ENCODE measurements around the gene RBM42.
"Not testable (repeated sequence)": the region's sequence is repeated elsewhere in the genome, so short reads cannot be mapped to it uniquely, and the experiment has no call there.

Gene RBM42, protein sequence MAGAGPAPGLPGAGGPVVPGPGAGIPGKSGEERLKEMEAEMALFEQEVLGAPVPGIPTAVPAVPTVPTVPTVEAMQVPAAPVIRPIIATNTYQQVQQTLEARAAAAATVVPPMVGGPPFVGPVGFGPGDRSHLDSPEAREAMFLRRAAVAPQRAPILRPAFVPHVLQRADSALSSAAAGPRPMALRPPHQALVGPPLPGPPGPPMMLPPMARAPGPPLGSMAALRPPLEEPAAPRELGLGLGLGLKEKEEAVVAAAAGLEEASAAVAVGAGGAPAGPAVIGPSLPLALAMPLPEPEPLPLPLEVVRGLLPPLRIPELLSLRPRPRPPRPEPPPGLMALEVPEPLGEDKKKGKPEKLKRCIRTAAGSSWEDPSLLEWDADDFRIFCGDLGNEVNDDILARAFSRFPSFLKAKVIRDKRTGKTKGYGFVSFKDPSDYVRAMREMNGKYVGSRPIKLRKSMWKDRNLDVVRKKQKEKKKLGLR

DNA sequence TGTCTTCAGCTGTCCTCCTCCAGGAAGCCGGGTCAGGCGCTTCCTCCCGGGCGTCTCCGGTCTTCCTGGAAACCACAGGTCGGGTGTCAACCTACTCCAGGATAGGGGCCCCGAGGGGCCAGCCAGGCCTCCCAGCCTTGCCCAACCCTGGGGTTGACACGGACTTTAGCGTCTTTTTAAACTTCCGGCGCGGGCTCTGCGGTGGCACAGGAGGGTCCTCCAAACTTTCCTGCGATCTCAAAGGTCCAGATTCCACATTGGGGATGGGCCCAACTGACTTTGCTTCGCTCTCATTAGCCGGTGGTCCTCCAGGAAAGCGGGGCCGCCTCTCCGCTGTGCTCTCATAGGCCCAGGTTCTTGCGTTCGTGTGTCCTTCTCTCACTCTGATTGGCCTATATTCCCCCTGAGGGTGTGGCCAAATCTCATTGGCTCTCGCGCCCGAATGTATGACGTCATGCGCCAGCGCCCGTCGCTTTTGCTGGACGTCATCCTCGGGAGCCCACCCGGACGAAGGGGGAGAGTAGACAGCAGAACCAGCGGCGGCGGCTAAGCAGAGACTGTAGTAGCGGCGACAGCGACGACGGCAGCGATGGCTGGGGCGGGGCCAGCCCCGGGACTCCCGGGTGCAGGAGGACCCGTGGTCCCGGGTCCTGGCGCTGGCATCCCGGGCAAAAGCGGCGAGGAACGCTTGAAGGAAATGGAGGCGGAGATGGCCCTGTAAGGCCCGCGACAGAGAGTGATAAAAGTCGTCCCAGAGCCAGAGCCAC is at the start of gene RBM42:
Gene RBM42, plus strand, starts transcription at position 472 of the 767 bp plus-strand sequence. Its CDS starts 118 bp downstream, at position 590.
- peak; percentile 100 for DNase-seq

DNA sequence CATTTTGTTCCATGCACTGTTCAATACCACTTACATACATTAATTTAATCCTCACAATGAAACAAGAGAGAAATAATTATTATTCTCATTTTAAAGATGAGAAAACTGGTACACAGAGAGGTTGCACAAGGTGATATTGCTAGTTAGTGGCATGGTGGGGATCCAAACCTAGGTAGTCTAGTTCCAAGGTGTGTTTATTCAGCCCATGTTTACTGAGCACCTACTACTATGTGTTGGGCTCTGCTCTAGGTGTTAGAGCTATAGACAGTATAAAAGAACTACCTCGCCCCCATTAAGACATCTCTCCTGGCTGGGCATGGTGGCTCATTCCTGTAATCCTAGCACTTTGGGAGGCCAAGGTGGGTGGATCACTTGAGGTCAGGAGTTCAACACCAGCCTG is 46.1 kb upstream of the RBM42 start:
- DNase-seq: no peak

DNA sequence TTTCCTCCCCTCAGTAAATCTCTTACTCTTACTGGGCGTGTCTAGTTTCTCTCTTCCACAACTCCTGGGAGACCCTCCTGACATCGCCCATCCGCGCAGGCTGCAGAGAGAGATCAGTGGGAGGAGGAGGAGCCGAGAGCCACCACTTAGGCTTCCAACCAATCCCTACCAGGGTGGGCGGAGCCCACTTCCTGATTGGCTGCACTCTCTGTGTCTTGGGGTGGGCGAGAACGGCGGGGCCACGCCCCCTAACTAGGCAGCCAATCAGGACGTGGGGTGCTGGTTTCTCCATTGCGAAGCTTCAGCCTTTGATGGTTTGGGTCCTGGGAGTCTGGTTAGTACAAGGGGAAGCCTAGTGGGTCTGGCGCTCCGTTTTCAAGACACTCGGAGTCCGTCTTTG is 43.0 kb upstream of the RBM42 start, which contains the start of gene PMIS2:
Gene PMIS2, plus strand, starts transcription at position 326 of the 400 bp plus-strand sequence. CDS start 87 bp downstream, outside the sequence.
- peak; percentile 14 for DNase-seq

DNA sequence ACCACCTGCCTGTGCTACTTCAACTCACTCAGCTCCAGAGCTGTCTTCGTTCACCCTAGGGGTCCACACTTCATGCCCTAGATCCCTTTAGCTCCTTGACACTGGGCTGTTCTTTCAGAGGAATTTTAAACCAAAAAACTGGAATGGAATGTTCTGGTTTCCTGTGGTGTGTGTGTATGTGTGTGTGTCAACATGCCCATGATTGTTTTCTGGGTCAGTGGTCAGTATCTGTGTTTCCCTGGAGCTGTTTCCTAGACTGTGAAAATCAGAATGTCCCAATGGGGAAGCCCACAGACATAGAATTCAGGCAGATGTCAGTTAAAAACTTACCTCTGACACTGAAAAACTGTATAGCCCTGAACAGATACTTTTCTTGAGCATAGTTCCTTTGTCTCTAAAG is 41.5 kb upstream of the RBM42 start:
- DNase-seq: peak; percentile 70

DNA sequence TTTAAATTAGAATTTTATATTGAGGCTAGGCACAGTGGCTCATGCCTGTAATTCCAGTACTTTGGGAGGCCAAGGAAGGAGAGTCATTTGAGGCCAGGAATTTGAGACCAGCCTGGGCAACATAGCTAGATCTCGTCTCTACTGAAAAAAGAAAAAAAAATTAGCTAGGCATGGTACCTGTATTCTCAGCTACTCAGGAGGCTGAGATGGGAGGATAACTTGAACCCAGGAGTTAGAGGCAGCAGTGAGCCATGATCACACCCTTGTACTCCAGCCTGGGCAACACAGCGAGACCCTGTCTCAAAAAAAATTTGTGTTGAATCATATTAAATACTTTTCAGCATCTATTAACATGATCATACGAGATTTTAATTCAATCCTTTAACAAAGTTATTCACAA is 38.0 kb upstream of the RBM42 start:
- no peak for DNase-seq

DNA sequence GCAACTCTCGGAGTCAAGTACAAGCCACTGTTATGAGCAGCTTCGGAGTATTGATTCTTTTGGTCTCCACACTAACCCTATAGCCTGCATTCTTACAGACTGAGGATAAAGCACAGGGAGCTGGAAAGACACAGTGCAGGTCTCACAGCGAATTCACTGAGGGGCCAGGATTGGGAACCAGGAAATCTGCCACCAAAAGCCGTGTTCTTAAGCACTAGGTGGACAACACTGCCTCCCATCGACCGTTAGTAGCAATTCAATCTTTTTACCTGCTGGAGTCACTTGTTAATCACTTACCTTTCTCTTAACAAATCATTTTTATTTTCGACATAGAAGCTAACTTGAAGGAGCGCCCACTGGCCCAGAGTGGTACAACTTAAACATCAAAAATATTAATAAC is 36.6 kb upstream of the RBM42 start:
- peak; percentile 67 for DNase-seq

DNA sequence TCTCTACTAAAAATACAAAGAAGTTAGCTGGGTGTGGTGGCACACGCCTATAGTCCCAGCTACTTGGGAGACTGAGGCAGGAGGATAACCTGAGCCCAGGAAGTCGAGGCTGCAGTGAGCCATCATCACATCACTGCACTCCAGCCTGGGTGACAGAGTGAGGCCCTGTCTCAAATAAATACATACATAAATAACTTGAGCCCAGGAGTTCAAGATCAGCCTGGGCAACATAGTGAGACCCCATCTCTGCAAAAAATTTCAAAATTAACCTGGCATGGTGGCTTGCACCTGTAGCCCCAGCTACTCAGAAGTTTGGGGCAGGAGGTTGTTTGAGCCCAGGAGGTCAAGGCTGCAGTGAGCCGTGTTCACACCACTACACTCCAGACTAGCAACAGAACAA is 33.8 kb upstream of the RBM42 start:
- not testable (repeated sequence) for DNase-seq

DNA sequence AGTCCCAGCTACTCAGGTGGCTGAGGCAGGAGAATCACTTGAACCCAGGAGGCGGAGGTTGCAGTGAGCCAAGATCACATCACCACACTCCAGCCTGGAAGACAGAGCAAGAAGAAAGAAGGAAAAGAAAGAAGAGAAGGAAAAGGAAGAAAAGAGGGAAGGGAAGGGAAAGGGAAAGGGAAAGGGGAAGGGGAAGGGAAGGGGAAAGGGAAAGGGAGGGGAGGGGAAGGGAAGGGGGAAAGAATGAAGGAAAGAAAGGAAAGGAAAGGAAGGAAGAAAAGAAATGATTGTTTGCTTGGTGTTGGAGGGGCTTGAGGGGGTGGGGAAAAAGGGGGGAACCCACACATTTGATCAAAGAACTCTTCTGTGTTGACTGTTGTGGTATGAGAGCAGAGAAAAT is 32.9 kb upstream of the RBM42 start:
- no peak for DNase-seq

DNA sequence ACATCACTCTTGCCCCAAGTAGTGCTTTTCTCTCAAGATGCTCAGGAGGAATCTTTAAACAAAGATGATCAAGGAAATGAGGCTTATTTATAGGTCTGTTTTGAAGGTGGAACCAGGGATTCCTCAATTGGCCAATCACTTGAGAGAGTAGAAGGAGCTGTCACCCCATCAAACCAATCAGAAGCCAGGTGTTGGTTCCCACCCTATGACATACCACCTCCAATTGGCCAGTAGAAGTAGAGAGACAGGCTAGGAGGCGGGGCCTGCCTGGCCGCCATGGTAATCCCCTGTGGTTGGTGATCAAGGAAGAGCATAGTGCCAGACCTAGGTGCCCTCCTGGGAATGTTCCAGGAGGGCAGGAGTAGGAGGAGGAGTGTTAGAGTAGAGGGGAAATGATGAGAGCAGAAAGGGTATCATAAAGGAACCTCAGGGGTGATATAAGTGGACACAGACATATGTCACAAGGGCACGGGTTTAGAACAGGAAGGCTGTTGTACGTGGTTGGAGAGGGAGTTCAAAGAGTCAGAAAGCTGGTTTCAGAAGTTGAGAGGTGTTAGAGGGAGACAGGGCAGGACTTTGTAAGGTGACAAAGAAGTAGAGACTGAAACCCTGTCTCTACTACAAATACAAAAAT is 32.4 kb upstream of the RBM42 start:
- DNase-seq: no peak

DNA sequence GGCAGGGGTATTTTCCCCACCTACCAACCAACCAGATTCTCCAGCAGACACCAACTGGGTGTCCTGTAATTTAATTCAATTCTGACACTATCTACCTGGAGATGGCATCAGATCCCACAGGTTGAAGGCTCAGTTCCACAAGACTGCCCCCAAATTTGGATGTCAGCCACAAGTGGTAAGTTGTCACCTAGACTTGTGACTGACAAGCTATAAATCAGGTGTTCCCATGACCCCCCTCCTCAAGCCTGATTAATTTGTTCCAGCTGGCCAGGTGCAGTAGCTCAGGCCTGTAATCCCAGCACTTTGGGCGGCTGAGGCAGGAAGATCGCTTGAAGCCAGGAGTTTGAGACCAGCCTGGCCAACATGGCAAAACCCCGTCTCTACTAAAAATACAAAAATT is 26.9 kb upstream of the RBM42 start:
- DNase-seq: no peak

DNA sequence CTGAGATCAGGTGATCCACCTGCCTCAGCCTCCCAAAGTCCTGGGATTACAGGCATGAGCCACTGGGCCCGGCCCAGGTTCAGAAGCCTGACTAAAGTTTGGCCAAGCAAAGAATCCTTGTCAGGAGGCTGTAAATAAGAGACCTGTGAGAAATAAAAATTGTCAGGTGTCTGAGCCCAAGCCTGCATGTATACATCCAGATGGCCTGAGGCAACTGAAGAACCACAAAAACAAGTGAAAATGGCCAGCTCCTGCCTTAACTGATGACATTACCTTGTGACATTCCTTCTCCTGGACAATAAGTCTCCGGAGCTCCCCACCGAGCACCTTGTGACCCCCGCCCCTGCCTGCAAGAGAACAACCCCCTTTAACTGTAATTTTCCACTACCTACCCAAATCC is 24.4 kb upstream of the RBM42 start:
- DNase-seq: not testable (repeated sequence)

DNA sequence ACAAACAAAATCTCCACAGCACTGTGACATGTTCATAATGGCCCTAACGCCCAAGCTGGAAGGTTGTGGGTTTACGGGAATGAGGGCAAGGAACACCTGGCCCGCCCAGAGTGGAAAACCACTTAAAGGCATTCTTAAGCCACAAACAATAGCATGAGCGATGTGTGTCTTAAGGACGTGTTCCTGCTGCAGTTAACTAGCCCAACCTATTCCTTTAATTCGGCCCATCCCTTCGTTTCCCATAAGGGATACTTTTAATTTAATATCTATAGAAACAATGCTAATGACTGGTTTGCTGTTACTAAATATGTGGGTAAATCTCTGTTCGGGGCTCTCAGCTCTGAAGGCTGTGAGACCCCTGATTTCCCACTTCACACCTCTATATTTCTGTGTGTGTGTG is 21.7 kb upstream of the RBM42 start:
- DNase-seq: not testable (repeated sequence)

DNA sequence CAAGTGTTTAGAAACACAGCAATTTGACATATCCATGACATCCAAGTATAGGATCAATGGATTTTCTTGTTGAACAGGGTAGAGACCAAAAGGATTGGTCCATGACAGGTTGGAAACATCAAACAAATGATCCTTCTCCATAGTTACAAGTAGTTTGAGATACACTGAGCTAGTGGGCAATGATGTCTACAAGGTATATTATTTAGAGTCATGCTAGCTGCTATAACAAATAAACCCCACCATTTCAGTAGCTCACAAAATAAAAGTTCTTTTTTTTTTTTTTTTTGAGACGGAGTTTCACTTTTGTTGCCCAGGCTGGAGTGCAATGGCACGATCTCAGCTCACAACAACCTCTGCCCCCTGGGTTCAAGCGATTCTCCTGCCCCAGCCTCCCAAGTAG is 21.2 kb upstream of the RBM42 start:
- no peak for DNase-seq

DNA sequence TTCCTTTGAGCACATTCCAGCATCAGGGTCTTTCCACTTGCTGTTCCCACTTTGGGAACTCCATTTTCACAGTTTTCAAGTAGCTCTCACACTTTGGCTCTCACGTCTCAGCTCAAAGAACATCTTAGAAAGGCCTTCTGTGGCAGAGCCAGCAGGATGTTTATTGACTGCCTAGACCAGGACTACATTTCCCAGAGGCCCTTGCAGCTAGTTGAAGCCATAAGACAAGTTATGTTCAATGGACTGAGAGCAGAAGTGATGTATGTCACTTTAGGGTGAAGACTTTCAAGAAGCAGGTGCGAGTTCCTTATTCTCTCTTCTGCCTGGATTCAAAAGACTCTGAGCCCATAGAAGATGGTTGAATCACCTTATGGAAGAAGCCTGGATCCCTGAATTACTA is 20.6 kb upstream of the RBM42 start:
- no peak for DNase-seq

DNA sequence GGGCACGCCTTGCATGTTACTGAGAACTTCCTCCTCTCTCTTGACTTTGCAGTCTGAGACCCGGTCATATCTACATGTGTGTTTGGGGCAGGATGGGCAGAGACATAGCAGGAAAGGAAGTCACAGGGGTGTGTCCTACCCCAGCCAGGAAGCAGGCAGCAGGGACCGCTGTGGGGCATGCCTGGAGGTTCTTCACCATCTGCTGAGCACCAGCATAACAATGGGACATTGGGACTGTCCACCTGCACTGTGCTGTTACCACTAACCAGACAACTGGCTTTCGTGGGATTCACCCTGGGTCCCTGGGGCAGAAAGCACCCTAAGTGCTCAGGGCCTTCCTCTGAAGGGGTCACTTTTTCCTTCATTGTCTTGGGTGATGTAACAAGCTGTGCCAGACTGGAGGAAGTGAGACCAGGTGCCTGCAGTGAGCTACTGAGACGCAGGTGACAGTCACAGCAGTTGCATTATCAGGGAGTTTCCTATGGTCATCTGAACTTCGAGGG is 18.9 kb upstream of the RBM42 start:
- DNase-seq: no peak

DNA sequence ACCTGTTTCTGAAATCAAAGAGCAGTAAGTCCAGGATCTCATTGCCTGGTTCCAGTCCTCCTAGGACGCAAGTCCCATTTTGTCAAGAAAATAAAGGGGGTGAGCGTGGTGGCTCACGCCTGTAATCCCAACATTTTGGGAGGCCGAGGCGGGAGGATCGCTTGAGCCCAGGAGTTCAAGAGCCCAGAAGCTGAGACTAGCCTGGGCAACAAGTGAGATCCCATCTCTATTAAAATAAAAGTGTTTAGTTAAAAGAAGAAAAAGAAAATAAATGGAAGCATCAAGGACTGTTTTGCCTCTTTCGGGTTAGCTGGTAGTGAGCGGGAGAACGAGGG is 16.6 kb upstream of the RBM42 start:
- DNase-seq: no peak

DNA sequence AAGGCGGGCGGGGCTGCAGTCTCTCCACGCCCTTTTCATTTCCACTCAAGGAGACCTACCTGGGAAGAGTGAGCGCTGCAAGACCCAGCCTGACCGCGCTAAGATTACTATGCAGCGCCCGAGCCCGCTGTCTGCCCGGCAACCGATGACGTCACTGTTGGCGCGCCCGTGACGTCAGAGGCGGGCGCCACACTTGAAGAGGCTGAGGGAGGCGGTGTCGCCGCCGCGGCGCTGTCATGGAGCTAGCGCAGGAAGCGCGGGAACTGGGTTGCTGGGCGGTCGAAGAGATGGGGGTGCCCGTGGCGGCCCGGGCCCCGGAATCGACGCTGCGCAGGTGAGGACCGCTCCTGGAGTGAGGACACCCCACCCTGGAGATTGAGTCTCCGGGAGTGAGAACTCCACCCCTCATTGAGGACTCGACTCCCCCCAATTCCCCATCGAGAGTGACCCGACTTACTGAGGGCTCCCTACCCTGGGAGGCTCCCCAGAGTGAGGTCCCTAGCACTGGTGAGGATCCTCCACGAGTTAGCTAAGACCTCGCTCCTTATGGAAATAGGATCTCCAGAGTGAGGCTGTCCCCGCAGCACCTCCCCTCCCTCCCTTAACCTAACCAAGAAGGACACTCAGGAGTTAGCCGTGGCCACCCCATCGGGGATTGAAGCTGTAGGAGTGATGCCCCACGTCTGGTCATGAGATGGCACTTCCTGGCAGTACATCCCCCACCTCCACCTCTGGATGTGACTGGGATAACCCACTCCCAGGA is 16.1 kb upstream of the RBM42 start, which contains the start of gene HAUS5:
Gene HAUS5, plus strand, starts transcription at position 177 of the 763 bp plus-strand sequence. Its CDS starts 60 bp downstream, at position 237.
- DNase-seq: peak; percentile 97

DNA sequence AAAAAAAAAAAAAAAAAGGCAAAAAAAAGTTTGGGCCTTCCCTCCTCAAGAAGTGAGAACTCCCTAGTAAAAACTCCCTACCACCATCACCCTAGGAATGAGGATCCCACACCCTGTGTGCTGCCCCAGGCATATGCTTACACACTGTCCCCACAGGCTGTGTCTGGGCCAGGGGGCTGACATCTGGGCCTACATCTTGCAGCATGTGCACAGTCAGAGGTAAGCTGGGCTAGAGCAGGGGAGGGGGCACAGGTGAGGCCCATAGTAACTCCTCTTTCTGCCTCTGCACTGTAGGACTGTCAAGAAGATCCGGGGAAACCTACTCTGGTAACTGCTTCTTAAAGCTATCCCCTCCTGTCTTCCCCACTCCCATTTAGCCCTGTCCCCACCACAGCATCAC is 15.3 kb upstream of the RBM42 start:
- no peak for DNase-seq

DNA sequence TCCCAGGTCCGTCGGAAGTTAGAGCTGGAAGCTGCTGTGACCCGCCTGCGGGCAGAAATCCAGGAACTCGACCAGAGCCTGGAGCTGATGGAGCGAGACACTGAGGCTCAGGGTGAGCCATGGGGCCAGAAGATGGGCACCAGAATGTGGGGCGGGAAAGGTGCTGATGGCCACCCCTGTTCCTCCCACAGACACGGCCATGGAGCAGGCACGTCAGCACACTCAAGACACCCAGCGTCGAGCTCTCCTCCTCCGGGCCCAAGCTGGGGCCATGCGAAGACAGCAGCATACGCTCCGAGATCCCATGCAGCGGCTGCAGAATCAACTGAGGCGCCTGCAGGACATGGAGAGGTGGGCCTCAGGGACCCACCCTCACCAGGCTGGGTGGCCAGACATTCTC is 13.8 kb upstream of the RBM42 start:
- no peak for DNase-seq

DNA sequence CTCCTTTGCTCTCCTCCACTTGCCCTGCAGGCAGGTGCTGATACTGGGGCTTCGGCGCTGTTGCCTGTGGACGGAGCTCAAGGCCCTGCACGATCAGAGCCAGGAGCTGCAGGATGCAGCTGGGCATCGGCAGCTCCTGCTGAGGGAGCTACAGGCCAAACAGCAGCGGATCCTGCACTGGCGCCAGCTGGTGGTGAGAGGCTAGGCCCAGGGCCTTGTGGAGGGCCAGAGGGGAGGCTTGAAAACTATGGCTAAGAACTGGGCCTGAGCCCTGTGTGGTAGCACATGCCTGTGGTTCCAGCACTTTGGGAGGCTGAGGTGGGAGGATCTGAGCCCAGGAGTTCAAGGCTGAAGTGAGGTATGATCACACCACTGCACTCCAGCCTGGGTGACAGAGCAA is 10.0 kb upstream of the RBM42 start:
- DNase-seq: no peak

DNA sequence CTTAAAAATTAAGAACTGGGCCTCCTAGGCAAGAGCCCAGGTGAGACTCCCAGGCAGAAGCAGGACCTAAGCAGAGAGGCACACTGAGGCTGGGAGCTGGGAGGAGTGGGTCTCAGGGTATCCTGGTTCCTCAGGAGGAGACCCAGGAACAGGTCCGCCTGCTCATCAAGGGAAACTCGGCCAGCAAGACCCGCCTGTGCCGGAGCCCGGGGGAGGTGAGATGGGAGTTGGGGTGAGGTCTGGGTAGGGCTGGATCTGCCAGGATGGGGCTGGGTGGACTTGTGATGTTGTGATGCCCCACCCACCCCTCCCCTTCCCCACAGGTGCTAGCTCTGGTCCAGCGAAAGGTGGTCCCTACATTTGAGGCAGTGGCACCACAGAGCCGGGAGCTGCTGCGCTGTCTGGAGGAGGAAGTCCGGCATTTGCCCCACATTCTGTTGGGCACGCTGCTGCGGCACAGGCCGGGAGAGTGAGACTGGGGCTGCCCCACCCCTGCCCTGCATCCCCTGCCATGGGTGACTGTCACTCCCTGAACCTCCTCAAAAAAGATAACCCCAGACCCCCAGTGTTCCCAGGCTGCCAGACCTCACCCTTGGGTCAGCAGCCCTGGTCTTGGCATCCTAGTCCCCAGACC is 9.4 kb upstream of the RBM42 start:
- no peak for DNase-seq

DNA sequence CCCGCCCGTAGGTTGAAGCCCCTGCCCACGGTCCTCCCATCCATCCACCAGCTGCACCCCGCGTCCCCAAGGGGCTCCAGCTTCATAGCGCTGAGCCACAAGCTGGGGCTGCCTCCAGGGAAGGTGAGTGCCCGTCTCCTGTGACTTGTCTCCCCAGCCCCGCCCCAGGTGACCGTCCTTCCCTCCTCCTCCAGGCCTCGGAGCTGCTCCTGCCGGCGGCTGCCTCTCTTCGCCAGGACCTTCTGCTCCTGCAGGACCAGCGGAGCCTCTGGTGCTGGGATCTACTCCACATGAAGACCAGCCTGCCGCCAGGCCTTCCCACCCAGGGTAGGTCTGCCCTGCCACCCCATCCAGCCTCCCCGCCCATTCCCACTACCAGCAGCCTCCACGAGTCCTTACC is 8.8 kb upstream of the RBM42 start:
- DNase-seq: no peak
